HG02759 (cell line): ENCODE measurements around the gene LHPP.

Experiments used
- ATAC-seq: cut with Tn5 transposase; IDR thresholded peaks from one replicate; pipeline ENCODE4 v1.9.1; 2021; ENCODE audit warnings: mild to moderate bottlenecking, moderate library complexity; ENCODE audit not compliant: unreplicated experiment

The LHPP gene

DNA sequence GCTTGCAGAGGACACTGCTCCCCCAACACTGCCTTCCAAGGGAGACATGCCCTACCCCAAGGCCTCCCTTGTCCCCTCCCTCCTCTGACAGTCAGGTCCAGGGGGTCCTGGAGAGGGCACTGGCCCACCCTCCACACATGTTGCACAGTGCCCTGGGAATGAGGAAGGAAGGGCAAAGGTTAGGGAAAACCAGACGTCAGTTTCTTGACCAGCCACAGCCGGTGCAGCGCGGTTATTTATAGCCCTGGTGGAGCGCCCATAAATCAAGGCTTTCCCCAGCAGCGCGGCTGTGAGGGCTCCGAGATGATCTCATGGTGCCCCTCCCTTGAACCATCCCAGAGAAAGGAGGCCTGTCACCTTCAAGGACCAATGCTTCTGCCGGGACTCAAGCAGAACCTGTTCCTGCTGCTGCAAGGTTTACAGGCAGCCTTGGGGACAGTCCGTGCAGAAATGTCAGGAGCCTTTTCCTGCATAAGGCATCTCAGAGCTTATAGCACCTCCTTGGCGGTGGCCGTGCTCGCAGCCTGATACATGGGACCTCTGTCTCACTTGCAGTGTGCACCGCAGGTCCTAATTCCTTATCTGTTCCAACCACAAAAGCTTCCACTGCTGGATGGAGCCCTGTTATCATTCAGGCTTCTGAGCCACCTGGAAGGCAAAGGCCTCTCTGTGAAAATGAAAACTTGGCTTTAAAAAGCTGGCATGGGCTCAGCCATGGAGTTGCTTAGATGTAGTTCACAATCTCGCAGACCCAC lies 127.3 kb downstream of the LHPP start:
- ATAC-seq, result no peak

DNA sequence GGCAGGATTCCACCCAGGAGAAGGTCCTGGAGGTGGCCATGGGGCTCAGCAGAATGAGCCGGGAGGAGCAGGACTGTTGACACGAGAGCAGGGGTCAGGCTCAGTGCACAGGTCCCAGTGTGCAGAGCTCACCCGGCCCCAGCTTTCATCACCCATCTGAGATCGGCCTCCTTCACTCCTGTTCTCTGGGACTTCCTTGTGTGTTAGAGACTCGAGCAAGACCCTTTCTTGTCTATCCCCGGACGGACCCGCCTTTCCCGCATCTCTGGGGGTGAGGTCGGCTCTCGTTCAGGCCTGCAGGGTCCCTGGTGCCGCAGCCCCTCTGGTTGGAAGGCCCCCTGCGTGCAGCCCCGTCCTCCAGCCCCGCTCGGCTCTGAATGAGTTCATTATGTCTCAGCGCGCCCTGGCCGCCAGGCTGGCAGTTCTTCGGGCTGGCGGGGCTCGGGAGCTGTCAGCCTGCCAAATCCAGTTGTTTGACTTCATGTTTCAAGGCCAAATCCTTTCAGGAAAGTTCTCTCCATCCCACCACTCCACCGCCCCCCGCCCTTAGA lies 127.9 kb downstream of the LHPP start:
- no peak for ATAC-seq

DNA sequence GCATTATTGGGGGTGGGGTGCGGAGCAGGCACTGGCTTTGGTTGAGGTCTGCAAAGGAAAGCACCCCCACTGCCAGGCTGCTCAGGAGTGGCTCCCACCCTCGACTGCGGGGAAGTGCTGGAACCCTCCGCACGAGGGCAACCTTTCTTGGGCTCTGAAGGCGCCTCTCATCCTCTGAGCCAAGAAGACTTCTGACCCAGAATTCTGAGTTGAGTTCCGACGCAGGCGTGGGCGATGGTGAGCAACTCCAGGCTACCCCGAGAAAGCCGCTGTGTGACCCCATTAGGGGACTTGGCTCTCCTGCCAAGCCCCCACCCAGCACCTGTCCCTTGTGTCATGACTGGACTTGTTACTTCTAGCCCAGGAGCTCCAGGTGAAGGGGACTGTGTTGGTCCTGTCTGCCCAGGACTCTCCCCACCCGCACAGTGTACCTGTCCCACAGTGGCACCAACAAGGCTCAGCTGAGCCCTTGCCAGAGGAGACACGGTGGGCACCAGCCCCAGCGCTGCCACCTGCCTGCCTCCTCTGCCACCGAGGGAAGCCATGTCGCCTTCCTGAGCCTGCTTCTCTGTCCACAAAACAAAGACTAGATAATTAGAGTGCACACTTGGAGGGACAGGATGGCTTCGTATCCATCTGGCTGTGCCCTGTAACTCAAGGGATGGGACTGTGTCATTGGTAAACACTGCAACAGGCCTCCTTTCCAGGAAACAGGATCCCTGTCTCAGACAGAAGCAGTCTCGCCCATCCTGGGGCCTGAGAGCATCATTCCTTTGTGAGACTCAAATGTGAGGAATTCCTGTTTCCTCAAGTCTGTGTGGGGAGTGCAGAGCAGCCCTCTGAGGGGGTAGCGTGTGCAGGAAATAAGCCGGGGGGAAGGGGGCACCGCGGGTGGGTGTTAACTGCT lies 128.8 kb downstream of the LHPP start:
- no peak for ATAC-seq

DNA sequence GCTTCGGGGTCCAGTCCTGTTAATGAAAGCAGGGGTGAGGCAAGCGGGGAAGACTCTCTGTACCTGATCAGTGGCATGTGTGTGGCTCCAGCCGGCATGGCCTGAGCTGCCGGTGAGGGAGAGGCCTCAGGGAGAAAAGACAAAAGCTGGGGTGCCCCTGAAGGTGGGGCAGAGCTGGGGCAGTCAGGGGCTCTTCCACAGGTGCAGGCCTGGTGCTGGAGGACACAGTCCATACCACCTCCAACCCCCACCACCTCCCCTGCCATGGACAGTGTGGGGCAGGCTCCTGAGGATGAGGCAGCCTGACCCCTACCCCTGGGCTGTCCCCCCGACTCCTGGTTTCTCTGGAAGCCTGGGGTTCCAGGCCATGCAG lies 129.5 kb downstream of the LHPP start:
- ATAC-seq, result no peak

DNA sequence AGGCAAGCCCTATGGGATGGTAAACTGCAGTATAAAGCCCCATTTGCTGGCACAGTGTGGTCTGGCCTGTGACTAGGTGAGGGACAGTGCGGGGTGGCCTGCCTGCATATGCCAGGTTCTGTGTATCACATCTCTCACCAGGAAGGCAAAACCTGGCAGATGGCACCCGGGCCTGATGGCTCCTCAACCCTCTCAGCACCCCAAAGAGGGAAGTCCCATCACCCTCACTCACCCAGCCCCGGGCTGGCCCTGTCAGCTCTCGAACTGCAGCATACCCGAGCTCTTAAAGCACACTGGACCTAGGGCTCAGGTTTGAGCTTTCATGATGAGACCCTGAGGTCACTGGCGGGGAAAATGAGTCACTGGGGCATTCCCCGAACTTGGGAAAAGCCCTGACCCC lies 130.5 kb downstream of the LHPP start:
- ATAC-seq, result no peak

DNA sequence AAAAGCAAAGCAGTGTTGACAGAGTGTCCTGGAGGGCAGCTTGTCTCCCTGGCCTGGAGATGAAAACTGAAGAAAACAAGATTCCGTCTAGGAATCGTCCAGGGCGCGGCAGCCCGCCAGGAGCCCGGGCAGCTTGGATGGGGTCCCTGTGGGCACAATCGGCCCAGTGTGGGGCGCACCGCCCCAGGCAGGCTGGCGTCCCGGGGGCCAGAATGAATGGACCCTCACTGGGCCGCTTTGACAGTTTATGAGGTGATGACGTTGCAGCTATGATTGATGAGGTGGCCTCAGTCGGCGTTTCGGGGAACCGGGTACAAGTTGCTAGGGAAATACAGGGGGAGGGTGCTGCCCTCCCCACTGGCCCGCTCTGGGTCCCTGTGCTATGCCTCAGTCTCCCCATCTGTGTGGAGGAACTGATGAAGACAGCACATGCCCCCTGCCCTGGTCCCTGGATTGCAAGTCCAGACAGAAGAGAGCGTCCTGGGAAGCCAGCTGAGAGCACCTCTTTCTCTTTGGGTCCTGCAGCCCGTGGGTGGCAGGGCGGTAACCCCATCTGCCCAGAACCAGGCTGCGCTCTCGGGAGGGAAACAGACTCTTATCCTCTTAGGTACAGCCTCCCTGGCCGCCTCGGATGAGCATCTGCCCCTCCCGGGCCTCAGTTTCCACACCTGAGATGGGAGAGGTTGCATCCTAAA lies 131.3 kb downstream of the LHPP start:
- ATAC-seq, result no peak

DNA sequence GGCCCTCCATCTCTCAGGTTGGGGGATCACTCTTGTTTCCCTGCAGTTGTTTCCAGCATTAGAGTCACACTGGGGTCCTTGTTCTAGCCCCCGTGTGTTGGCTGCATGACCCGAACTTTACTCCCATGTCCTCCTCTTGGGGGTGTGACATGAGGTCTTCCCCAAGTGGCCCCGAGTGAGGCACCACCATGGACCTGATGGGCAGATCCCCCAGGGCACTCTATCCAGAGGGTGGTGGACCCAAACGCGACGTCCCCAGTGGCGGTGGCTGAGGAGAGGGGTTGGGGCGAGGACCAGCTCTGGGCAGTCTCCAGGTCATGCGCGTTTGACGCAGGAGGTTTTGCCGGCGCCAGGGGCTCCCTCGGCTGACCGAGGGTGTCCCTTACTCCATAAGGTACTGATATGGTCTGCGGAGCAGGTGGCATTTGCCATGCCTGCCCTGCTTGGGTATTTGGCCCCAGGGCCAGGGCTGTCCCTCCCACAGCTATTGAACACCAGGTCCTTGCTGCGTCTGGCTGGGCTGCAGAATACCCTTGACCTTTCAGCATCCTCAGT lies 131.9 kb downstream of the LHPP start:
- no peak for ATAC-seq

DNA sequence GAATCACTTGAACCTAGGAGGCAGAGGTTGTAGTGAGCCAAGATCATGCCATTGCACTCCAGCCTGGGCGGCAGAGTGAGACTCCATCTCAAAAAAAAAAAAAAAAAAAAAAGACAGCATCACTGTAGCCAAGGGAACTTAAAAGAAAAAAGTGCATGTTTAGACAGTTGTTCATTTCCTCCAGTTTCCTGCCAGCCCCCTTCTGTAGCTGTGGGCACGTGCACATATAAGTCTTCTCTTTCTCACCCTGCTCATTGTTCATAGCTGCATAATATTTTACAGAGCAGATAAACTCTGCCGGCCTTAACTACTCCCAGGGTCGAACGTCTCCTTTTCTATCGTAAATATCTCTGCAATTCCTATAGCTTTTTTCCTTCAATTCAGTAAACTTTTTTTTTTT lies 132.6 kb downstream of the LHPP start:
- no peak for ATAC-seq

DNA sequence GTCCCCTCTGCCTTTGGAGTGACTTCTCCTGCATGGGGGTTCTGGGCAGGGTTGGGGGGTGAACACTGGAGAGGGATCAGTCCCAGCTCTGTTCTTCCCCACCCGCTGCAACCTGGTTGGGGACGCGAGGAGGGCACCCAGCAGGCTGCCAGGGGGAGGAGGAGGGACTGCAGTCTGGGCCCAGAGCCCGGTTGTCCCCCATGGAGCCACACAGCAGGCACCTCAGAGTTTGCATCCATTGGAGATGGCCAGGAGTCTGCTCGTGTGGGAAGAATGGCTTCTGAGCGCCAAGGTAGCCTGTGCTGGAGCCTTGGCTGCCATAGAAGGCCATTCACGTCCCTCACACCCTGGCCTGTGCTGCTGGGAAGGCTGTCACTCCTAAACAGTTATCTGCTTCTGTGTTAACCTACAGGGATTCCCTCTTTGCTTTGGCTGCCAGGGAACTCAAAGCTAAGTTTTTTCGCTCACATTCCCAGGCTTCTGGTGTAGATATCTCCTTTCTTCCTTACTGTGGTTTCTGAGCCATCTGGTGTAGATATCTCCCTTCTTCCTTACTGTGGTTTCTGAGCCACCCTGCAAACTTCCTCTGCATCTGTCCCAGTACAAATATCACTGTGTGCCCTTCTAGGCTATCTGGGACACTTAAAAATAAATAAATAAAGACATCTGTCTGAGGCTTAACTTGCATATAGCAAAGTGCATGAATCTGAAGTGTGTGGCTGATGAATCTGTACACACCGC lies 133.7 kb downstream of the LHPP start:
- ATAC-seq, result no peak

DNA sequence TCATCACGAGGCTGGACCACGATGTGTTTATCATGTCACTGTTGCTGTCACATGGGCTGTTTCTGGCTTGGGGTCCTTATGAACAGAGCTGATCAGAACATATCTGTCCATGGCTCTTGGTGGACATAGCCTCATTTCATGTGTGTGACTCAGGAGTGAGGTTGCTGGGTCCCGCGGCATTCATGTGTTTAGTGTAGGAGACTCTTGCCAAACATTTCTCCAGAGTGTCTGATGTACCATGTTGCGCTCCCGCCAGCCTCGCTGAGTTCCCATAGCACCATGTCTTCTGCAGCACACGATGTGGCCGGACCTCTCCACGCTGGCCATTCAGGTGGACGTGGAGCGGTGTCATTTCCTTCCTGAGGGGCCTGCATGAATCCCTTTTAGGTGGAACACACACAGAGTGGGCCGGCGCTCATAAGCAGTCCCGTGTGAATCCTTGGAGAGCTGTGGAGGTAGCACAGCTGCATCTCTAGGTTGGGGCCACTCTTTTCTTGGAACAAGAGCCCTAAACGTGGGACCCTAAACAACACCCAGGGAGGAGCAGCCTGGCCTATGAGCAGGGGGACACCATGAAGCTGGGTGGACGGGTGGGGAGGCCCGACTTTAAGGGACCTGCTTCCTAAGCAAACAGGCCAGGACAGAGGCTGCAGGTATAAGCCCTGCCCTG lies 134.6 kb downstream of the LHPP start:
- ATAC-seq, result no peak

DNA sequence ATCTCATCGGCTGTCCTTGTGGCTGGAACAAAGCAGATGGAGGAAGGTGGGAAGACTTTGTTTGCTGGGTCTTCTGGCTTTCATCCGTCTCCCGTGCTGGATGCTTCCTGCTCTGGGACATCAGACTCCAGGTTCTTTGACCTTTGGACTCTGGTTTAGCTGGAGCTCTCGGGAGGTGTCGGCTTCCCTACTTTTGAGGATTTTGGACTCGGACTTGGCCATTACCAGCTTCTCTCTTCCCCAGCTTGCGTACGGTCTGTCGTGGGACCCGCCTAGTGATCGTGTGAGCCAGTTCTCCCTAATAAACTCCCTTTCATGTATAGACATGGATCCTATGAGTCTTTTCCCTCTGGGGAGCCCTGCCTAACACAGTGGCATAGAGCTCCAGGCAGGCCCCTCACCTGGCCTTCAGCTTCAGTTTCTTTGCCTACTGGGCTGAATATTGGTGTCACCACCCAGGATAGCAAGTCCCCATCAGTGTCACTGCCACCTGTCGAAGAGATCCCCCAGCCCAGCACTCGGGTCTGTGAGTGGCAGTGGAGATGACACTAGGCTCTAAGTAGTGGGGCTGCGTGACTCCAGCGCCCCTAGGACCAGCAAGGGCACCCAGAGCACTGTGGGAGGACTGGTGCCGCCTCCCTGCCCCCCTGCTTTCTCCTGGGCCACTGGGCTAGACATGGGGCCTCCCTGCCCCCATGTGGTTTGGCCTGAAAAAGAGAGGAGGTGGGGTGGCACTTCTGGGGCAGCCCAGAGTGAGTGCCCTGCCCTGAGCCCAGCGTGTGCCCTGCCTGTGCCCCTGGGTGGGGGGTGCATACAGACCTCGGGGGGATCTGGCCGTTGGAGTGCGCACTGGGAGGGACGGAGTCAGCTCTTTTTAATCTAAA lies 135.6 kb downstream of the LHPP start:
- ATAC-seq, result no peak

DNA sequence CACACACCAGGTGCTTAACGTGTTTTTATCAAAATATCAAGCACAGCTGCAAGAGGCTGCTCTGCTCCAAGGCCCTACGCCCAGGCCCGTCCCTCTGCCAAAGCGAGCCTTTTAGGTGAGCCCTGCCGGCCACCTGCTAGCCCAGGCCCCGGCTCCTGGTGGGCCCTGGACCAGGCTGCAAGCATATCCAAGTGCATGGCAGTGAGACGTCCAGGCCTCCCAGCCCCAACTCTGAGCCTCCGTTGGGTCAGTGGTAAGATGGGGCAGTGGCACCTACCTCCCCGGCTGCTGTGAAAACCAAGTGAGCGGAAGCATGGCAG lies 136.2 kb downstream of the LHPP start:
- ATAC-seq, result no peak

DNA sequence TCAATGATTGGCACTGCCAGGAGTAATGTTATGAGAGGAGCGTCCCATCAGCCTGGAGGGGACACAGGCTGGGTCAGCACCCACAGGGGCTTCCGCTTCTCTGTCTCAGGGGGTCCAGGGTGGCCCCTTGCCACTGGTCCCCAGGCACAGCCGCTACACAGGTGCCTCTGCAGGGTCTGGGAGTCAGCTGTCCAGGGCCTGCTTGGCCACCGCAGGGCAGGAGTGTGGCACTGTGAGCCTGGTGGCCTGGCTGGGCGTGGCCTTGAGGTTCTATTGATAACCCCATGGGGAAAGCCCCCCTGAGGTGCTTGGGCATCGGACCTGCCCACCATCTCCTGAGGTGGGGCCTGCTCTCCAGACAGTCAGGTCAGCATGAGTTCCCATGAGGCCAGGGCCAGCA lies 136.6 kb downstream of the LHPP start:
- ATAC-seq, result no peak

DNA sequence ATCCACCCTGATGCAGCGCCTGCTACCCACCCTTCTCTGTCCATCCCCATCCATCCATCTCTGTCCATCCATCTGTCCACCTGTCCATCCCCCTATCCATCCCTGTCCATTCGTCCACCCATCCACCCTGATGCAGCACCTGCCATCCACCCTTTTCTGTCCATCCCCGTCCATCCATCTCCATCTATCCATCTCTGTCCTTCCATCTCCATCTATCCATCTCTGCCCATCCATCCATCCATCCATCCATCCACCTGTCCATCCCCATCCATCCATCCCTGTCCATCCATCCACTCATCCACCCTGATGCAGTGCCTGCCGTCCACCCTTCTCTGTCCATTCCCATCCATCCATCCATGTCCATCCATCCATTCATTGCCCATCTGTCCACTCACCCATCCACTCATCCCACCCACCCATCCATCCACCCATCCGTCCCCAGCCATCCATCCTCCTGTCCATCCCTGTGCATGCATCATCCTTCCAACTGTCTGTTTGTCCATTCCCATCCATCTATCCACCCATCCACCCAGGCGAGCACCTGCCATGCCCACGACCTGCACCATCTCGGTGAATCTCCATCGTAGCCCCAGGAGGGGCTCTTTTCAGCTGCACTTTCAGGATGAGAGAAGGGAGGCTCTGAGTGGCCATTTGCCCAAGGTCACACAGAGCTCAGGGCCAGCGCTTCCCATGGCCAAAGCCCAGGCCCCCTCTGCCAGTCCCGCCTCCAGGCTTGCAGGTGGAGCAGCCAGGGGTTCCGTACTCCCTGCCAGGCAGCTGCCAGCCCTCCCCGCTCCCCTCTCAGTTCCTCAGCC lies 137.4 kb downstream of the LHPP start:
- ATAC-seq, result no peak

DNA sequence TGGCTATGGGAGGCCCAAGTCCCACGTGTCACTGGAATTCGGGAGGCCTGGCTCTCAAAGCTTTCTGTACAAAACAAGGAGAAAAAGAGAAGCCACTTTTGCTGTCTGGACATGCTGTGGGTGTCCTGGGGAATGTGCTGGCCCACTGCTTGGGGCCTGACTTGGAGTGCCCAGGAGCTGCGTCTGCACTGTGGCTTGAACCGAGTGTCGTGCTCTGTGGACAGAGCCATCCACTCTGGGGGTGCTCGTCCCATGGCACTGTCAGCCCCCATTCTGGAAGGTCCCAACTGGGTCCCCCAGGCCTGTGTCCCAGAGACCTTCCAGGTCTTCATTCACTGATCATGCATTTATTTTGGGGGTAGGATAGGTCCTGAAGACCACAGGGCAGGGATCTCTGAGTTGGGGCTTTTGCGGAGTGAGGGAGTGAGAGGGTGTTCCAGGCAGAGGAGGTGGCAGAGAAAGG lies 138.0 kb downstream of the LHPP start:
- no peak for ATAC-seq

DNA sequence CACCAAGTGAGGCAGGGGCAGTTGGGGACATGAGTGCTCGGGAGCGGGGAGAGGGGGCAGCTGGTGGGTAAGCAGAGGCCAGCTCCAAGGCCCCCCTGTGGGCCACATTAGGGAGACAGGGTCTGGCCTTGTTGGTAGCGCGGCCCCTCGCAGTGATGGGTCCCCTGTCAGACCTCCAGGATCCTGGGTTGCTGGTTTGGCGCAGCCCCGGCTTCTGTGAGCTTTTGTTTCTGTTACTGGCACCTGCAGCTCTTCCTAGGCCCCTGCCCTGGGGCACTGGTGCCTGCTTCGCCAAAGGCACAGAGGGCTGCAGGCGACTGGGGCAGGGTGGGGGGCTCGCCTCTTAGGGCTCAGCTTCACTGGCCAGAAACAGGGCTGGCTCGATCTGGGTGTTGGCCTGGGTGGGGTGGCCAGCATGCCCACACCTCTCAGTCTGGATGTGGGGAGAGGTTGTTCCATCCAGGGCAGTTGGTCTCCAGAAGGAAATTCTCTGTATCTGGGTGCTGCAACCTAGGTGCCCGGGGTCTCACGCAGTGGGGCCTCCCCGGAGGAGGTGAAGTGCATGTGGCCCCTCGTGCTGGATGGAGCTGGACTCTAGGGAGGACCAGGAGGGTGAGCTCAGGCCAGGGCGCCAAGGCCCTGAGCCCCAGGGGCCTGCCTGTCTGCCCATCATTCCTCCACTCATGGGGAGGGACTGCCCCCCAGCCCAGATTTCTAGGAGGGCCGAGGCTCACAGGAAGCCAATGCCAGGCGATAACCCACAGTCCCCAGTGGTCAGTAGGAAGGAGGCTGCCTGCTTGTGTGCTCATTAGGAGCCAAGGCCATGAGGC lies 138.6 kb downstream of the LHPP start:
- ATAC-seq, result no peak

DNA sequence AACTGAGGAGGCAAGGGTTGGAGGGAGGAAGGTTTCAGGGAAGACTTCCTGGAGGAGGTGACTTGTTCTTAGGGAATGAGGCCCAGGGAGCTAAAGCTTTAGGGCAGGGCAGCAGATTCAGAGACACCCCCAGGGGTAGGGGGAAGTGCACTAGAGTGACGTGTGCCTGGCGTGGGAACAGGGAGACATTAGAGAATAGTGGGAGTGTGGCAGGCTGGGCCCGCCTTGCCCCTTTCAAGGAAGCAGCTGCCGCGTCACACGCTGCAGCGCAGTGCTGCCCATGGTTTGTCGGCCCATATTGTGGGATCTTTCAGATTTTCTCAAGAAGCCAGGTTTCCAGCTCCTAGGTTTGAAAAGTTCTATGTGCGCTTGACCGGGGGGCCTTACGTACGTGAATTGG lies 139.4 kb downstream of the LHPP start:
- ATAC-seq, result peak; percentile 18
